IMR-90 (cell line): ENCODE data around the gene PDE6B.
"Not testable (repeated sequence)": the region's sequence is repeated elsewhere in the genome, so short reads cannot be mapped to it uniquely, and the experiment has no call there.

Experiments
- CTCF ChIP-seq: conservative IDR thresholded peaks from 2 replicates; pipeline ENCODE4 v1.5.1; 2012; ENCODE audit warnings: mild to moderate bottlenecking, low read depth, low read length, improper control_type of control experiment
- ELK1 ChIP-seq: fragments of 150-350 bp; IDR thresholded peaks from 2 replicates; pipeline ENCODE4 v1.6.1; 2016; ENCODE audit warnings: low read depth, mild to moderate bottlenecking, low read length, moderate library complexity, borderline replicate concordance
- MXI1 ChIP-seq: IDR thresholded peaks from 2 replicates; pipeline ENCODE4 v1.6.1; 2012; ENCODE audit warnings: low read depth, mild to moderate bottlenecking, low read length, moderate library complexity, borderline replicate concordance
- RAD21 ChIP-seq: IDR thresholded peaks from 2 replicates; pipeline ENCODE4 v1.6.1; 2012; ENCODE audit warnings: low read length, improper control_type of control experiment
- RFX5 ChIP-seq: IDR thresholded peaks from 2 replicates; pipeline ENCODE4 v1.8.0; 2012; ENCODE audit warnings: low read depth, mild to moderate bottlenecking, low read length, moderate library complexity

GRCh38 chr4:668219-668618, 42.8 kb downstream of the PDE6B start:
- TF ChIP-seq CTCF, ELK1, RAD21, MXI1, RFX5: not testable (repeated sequence)
